ENCODE results near the gene MRPL36.

GRCh38 chr5:1818784-1819183 is 19.1 kb upstream of the MRPL36 start:
- TF ChIP-seq POLR2AphosphoS5 (IDR thresholded peaks at IDR 0.05; ENCODE audit: low read depth, low read length) (no peak), POLR2A (IDR thresholded peaks at IDR 0.05; ENCODE audit: low read depth, low read length) (no peak)
